ENCODE measurements around the gene JADE3. TPM values are rescaled to one million over a fixed set of nuclear protein-coding genes. Genes with fewer than 3 reads are reported as not detected.

JADE3 gene
- total RNA-seq, 1 experiment from 2014 or later: 20.2 TPM

DNA sequence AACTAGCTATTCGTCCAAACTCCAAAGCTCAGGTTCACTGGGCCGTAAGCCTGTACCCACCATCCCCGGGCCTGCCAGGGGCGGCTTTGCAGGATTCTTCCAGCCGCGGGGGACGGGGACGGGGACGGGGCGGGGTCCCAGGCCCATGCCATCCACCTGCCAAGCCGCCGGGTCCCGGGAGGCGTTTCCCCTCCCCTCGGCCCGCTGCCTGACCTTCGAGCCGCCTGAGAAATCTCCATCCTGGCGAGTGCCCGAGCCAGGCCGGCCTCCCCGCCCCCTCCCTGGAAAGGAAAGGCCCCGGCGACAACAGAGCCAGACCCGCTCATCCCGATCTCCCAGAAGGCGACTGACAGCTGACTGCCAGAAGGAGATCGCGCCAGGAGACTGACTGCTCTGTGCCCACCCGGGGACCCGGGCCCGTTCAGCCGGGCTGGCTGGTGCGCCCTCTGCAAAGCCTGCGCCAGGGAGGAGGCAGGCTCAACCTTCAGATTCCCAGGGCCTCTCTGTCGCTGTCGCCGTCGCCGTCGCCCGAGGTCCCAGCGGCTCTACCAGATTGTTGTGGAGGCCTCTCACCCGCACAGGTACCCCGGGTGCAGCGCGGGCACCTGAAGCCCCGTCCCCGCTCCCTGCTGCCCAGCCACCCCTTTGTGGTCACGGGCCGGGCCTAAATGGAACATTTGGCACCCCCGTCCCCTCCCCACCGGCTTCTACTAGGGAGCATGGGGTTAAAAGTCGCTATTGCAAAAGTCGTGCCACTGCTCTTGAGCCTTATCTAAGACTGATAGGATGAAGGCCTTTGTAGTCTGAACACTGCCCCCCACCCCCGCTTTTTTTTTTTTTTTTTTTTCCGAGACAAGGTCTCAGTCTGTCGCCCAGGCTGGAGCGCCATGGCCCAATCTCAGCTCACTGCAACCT is 166.2 kb downstream of the JADE3 start, which contains the start of gene RGN:
Gene RGN, plus strand, starts transcription at position 315 of the 915 bp plus-strand sequence. CDS start 2,702 bp downstream, outside the sequence.
- no peaks in the 10 kb centered on the region for H4K20me1 ChIP-seq (ENCODE audit: control insufficient read depth, insufficient read depth, insufficient read length)
- peaks cover 18% of the 10 kb centered on the region for H3K9me3 ChIP-seq (ENCODE audit: control insufficient read depth, low read depth, low read length)
- H4K91ac ChIP-seq (ENCODE audit: insufficient read length, low read depth, low read length): no peak within 1 kb of the TSS
- H3K23ac ChIP-seq (ENCODE audit: insufficient read length, low read depth, low read length): no peak within 1 kb of the TSS
- no CpG with 5 or more reads among the region's 59 CpGs for WGBS (ENCODE audit: extremely low coverage, insufficient read length, low lambda C conversion rate)
- H2AFZ ChIP-seq (ENCODE audit: low read length): no peak within 1 kb of the TSS
- H3K4me1 ChIP-seq (ENCODE audit: insufficient read depth, low read length): no peaks in the 10 kb centered on the region
- H3K27me3 Mint-ChIP-seq (ENCODE audit: low read depth): no peaks in the 10 kb centered on the region; the same call in 1 of the 2 replicates
- H3K27ac ChIP-seq (ENCODE audit: insufficient read length, low read depth, low read length): no peak within 1 kb of the TSS
- H3K4me3 Mint-ChIP-seq: no peak within 1 kb of the TSS
- H3K27ac Mint-ChIP-seq: no peak within 1 kb of the TSS
- no peaks in the 10 kb centered on the region for H3K79me1 ChIP-seq (ENCODE audit: insufficient read depth, low read depth, low read length, poor library complexity, severe bottlenecking)
- H3T11ph ChIP-seq (ENCODE audit: low read length): no peak within 1 kb of the TSS
- no peak within 1 kb of the TSS for H3K14ac ChIP-seq (ENCODE audit: insufficient read depth, low read length)
- H3K79me2 ChIP-seq (ENCODE audit: insufficient read depth, low read length): no peaks in the 10 kb centered on the region
- H2BK20ac ChIP-seq (ENCODE audit: low read depth, low read length, poor library complexity, severe bottlenecking): no peak within 1 kb of the TSS
- peaks cover 47 to 62% of the 10 kb centered on the region in 2 experiments for H3K9me3 Mint-ChIP-seq
- H2AK5ac ChIP-seq (ENCODE audit: insufficient read length, low read length): no peak within 1 kb of the TSS
- DNase-seq: peak; percentile 47
- H2BK5ac ChIP-seq (ENCODE audit: insufficient read length, low read length): no peak within 1 kb of the TSS
- H2BK12ac ChIP-seq (ENCODE audit: insufficient read length, low read depth, low read length): no peak within 1 kb of the TSS
- no peaks in the 10 kb centered on the region for H3K27me3 ChIP-seq (ENCODE audit: insufficient read depth, low read length)
- no peak within 1 kb of the TSS for H3K18ac ChIP-seq (ENCODE audit: insufficient read length, low read depth, low read length)
- no peaks in the 10 kb centered on the region for H3K23me2 ChIP-seq (ENCODE audit: insufficient read length, low read depth, low read length, poor library complexity, severe bottlenecking)
- H2BK15ac ChIP-seq (ENCODE audit: low read depth, low read length): no peak within 1 kb of the TSS
- H3K4me1 Mint-ChIP-seq: no peaks in the 10 kb centered on the region
- H2BK120ac ChIP-seq (ENCODE audit: low read depth, low read length, poor library complexity, severe bottlenecking): no peak within 1 kb of the TSS
- no peak within 1 kb of the TSS for H3K4ac ChIP-seq (ENCODE audit: low read depth, low read length)
- H4K5ac ChIP-seq (ENCODE audit: insufficient read length, low read depth, low read length): no peak within 1 kb of the TSS
- no peak within 1 kb of the TSS for H3K56ac ChIP-seq (ENCODE audit: insufficient read length, low read depth, low read length)
- no peak within 1 kb of the TSS for H3K4me2 ChIP-seq (ENCODE audit: insufficient read depth, insufficient read length, low read length)
- peaks cover 0 to 6% (median 1%) of the 10 kb centered on the region in 3 experiments; a peak in 2 of 7 replicates for H3K36me3 Mint-ChIP-seq (ENCODE audit: insufficient read depth in 1 of 3, low read depth in 3 of 3)
- H3K9ac ChIP-seq (ENCODE audit: extremely low read depth, insufficient read length, low read length): no peak within 1 kb of the TSS
- no peak within 1 kb of the TSS for H4K8ac ChIP-seq (replicated peaks; ENCODE audit: insufficient read length, low read depth, low read length)
- TF ChIP-seq, protein P1, sequence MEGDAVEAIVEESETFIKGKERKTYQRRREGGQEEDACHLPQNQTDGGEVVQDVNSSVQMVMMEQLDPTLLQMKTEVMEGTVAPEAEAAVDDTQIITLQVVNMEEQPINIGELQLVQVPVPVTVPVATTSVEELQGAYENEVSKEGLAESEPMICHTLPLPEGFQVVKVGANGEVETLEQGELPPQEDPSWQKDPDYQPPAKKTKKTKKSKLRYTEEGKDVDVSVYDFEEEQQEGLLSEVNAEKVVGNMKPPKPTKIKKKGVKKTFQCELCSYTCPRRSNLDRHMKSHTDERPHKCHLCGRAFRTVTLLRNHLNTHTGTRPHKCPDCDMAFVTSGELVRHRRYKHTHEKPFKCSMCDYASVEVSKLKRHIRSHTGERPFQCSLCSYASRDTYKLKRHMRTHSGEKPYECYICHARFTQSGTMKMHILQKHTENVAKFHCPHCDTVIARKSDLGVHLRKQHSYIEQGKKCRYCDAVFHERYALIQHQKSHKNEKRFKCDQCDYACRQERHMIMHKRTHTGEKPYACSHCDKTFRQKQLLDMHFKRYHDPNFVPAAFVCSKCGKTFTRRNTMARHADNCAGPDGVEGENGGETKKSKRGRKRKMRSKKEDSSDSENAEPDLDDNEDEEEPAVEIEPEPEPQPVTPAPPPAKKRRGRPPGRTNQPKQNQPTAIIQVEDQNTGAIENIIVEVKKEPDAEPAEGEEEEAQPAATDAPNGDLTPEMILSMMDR (conservative IDR thresholded peaks at IDR 0.05): no peak

All from H9 (cell line).